ENCODE measurements around the gene CAMSAP3. TPM values are rescaled to one million over a fixed set of nuclear protein-coding genes. Genes with fewer than 3 reads are reported as not detected.

Gene CAMSAP3
- total RNA-seq, 1 donor from 2014 or later = 12.8 TPM

DNA sequence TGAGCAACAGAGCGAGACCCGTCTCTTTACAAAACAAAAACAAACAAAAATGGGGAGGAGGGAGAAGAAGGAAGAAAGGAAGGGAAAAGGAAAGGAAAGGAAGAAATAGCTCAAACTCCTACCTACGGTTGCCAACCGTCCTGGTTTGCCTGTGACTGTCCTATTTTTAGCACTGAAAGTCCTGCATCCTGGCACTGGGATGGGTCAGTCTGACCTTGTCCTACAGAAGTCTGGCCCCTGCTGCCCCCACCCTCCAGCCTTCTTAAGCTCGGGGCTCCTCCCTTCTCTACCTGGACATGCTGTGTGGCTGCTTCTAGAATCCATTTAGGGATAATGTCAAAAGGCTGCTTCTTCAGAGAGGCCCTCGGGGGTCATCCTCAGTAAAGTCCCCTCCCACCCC lies 40.0 kb downstream of the CAMSAP3 start:
- H3K4me3 ChIP-seq = no peak overlapping the region
- H3K36me3 ChIP-seq = no peaks in the 10 kb centered on the region
- no peak for DNase-seq (ENCODE audit: extremely low spot score in 2 of 2)
- H3K4me1 ChIP-seq = peaks cover 15% of the 10 kb centered on the region
- intact Hi-C loops (cut with DNase I) = no loop called here
- H3K27me3 ChIP-seq = peaks cover 8% of the 10 kb centered on the region
- no peaks in the 10 kb centered on the region for H3K9me3 ChIP-seq
- no peak for TF ChIP-seq POLR2AphosphoS5 (IDR thresholded peaks at IDR 0.05; ENCODE audit: insufficient read depth in 1 of 2, low read depth in 1 of 2)
- TF ChIP-seq, protein P1, sequence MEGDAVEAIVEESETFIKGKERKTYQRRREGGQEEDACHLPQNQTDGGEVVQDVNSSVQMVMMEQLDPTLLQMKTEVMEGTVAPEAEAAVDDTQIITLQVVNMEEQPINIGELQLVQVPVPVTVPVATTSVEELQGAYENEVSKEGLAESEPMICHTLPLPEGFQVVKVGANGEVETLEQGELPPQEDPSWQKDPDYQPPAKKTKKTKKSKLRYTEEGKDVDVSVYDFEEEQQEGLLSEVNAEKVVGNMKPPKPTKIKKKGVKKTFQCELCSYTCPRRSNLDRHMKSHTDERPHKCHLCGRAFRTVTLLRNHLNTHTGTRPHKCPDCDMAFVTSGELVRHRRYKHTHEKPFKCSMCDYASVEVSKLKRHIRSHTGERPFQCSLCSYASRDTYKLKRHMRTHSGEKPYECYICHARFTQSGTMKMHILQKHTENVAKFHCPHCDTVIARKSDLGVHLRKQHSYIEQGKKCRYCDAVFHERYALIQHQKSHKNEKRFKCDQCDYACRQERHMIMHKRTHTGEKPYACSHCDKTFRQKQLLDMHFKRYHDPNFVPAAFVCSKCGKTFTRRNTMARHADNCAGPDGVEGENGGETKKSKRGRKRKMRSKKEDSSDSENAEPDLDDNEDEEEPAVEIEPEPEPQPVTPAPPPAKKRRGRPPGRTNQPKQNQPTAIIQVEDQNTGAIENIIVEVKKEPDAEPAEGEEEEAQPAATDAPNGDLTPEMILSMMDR (IDR thresholded peaks at IDR 0.05) = no peak
- no peak for TF ChIP-seq POLR2A (IDR thresholded peaks at IDR 0.05)
- H3K27ac ChIP-seq = no peak overlapping the region

DNA sequence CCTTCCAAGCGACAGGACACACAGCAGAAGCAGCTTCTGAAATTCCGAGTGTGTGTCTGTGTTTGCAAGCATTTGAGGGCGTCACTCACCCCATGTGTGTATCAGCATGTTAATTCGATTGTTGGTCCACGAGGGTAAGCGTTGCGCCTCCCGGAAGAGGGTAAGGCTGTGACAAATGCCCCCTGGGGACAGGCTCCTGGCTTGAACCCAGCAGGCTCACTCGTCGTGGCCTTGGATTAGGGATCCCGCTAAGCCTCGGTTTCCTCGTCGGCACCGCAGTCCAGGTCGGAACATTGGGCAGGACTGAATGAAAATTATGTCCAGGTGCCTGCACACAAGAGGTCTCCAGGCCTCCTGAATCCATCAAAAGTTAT lies 40.6 kb downstream of the CAMSAP3 start:
- no peak for DNase-seq (ENCODE audit: extremely low spot score in 2 of 2)
- no peaks in the 10 kb centered on the region for H3K36me3 ChIP-seq
- H3K4me3 ChIP-seq = peak overlapping the region; percentile 41 to 60
- TF ChIP-seq POLR2A (IDR thresholded peaks at IDR 0.05) = no peak
- TF ChIP-seq, protein P1 (IDR thresholded peaks at IDR 0.05) = no peak
- TF ChIP-seq POLR2AphosphoS5 (IDR thresholded peaks at IDR 0.05; ENCODE audit: insufficient read depth in 1 of 2, low read depth in 1 of 2) = no peak
- peaks cover 8% of the 10 kb centered on the region for H3K27me3 ChIP-seq
- H3K4me1 ChIP-seq = peaks cover 9% of the 10 kb centered on the region
- no peak overlapping the region for H3K27ac ChIP-seq
- intact Hi-C loops (cut with DNase I) = no loop called here
- H3K9me3 ChIP-seq = no peaks in the 10 kb centered on the region

DNA sequence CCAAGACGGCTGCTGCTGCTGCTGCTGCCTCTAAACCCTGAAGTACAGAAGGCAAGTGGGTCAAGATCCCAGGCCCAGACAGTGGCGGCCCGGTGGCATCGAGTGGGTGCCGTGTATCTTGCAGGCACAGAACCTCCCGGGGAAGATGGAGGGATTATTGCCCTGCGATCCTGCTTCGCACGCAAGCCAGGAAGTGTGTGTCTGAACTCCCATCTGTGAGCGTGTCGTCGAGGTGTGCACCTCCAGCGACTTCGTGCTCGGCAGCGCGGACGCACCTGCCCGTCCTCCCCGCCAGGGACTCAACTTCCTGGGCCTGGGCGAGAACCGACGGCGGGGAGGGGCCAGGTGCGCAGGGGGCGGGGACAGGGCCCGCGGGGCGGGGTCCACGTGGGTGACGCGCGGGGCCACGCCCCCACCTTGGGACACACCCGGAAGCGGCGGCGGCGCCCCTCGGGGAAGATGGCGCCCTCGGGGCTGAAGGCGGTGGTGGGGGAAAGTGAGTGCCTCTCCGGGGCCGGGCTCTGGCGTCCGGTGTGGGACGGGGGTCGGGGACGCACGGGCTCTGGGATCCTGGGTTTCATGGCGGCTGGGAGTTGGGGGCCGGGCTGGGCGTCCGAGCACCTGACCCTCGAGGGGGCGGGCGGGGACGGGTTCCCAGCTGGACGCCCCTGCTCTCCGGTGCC lies 41.2 kb downstream of the CAMSAP3 start, which contains the start of gene STXBP2:
STXBP2 (plus strand) TSS at position 420 of the 683 bp plus-strand sequence; CDS start at position 460, 40 bp downstream.
- peak in 1 of 2 donors; percentile 98 for DNase-seq (ENCODE audit: extremely low spot score in 2 of 2)
- TF ChIP-seq POLR2AphosphoS5 (IDR thresholded peaks at IDR 0.05; ENCODE audit: insufficient read depth in 1 of 2, low read depth in 1 of 2) = peak in 1 of 2 donors; percentile 41
- TF ChIP-seq, protein P1 (IDR thresholded peaks at IDR 0.05) = peak in 1 of 3 experiments; percentile 27
- peak in 1 of 2 donors; percentile 26 for TF ChIP-seq POLR2A (IDR thresholded peaks at IDR 0.05)
- intact Hi-C loops (cut with DNase I) = no loop called here
- H3K36me3 ChIP-seq = no peaks in the 10 kb centered on the region
- no peaks in the 10 kb centered on the region for H3K9me3 ChIP-seq
- H3K4me1 ChIP-seq = peaks cover 6% of the 10 kb centered on the region
- peak within 1 kb of the TSS; percentile 41 to 60 for H3K4me3 ChIP-seq
- H3K27ac ChIP-seq = peak within 1 kb of the TSS; percentile 76
- peaks cover 8% of the 10 kb centered on the region for H3K27me3 ChIP-seq

DNA sequence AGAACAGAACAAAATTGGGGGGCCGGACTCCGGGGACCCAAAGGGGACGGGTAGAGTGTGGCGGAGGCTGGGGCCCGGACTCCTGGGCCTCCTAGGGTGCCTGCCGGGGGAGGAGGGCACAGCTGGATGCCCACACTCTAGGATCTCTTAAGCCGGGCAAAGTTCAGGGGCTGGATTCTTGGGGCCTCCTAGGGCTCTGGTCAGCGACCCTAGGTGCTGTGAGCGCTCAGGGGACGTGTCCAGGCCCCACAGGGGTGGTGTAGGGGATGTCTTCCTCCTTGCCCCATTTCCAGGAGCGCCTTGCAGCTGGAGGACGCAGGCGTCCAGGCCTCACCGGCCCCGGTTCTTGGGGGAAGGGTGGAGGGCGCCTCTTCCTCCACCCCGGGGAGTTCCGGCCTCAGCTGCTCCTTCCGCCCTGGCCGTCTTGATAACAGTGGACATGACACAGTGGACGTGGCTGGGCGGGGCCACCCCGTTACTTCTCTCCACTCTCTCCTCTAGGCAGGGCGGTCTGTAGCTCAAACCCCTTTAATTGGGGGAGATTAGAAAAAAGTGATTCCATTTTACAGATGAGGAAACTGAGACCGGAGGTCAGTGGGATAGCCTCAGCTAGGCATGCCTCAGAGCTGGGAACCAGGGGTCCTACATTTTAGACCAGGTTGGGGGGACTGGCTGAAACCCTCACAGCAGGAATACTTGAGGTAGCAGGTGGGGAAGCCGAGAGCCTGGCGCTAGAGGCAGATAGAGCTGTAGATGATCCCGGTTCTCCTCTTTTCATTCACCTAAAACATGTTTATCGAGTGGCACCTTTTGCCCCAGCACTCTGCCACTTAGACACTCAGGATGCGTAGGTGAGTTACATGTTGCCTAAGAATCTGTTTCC lies 42.0 kb downstream of the CAMSAP3 start:
- H3K4me1 ChIP-seq = peaks cover 6% of the 10 kb centered on the region
- H3K27ac ChIP-seq = peak overlapping the region; percentile 76
- H3K27me3 ChIP-seq = peaks cover 8% of the 10 kb centered on the region
- H3K9me3 ChIP-seq = no peaks in the 10 kb centered on the region
- no peaks in the 10 kb centered on the region for H3K36me3 ChIP-seq
- peak overlapping the region; percentile 41 to 60 for H3K4me3 ChIP-seq
- TF ChIP-seq, protein P1 (IDR thresholded peaks at IDR 0.05) = no peak
- no peak for TF ChIP-seq POLR2A (IDR thresholded peaks at IDR 0.05)
- no peak for TF ChIP-seq POLR2AphosphoS5 (IDR thresholded peaks at IDR 0.05; ENCODE audit: insufficient read depth in 1 of 2, low read depth in 1 of 2)
- DNase-seq (ENCODE audit: extremely low spot score in 2 of 2) = no peak
- intact Hi-C loops (cut with DNase I) = no loop called here
